ENCODE results near the gene EID3. TPM values are rescaled to one million over a fixed set of nuclear protein-coding genes. Genes with fewer than 3 reads are reported as not detected.

EID3 gene
- total and polyA plus RNA-seq, 9 of the 15 experiments (the other 6 are each of a cell fraction or from before 2014, with no cell fraction given) = 0.07 to 3.5 (median 0.42) TPM

GRCh38 chr12:104286516-104287482 lies 16.7 kb upstream of the EID3 start (continued):
- TF ChIP-seq ZNF146 (CRISPR knock-in tag; IDR thresholded peaks at IDR 0.05; ENCODE audit: unreplicated experiment) (no peak), ZFP1 (CRISPR knock-in tag; IDR thresholded peaks at IDR 0.05) (no peak), TEAD1 (CRISPR knock-in tag; IDR thresholded peaks at IDR 0.05) (peak in 1 of 2 experiments; percentile 96; a peak in 2 of 4 replicates), KLF1 (tag; IDR thresholded peaks at IDR 0.05) (peak; percentile 67; the same call in 1 of the 2 replicates), CUX1 (CRISPR knock-in tag; IDR thresholded peaks at IDR 0.05) (no peak), TOE1 (IDR thresholded peaks at IDR 0.05; ENCODE audit: borderline replicate concordance) (peak; percentile 44; the same call in 1 of the 2 replicates), TOE1 (CRISPR knock-in tag; IDR thresholded peaks at IDR 0.05; ENCODE audit: borderline replicate concordance, low read depth) (peak; percentile 30; the same call in 1 of the 2 replicates), ZNF280B (CRISPR knock-in tag; IDR thresholded peaks at IDR 0.05) (no peak), CTCFL (IDR thresholded peaks at IDR 0.05; ENCODE audit: borderline replicate concordance, insufficient read depth, low read depth, low read length, poor library complexity, severe bottlenecking) (no peak), LEF1 (IDR thresholded peaks at IDR 0.05) (peak; percentile 35; the same call in 1 of the 2 replicates), TSC22D4 (tag; IDR thresholded peaks at IDR 0.05) (no peak), ZBTB33 (CRISPR knock-in tag; IDR thresholded peaks at IDR 0.05) (no peak; the same call in 1 of the 2 replicates), SNRNP70 (optimal IDR thresholded peaks at IDR 0.05; ENCODE audit: low read depth, low read length) (no peak), RHOXF2B (CRISPR knock-in tag; conservative IDR thresholded peaks at IDR 0.05) (no peak), OTX1 (CRISPR knock-in tag; IDR thresholded peaks at IDR 0.05) (peak; percentile 33; the same call in 1 of the 2 replicates)
